Neural cell (in vitro differentiated cells): ENCODE results near the gene POLR2B. TPM values are rescaled to one million over a fixed set of nuclear protein-coding genes. Genes with fewer than 3 reads are reported as not detected.
A peak's percentile ranks its signal among the peaks of the same experiment; 100 is the strongest.

Experiments used
- H2AFZ ChIP-seq: fragments of 200-600, 300-800 bp; sonication (generic), shearing (Covaris generic); 2 replicates; pipeline ENCODE4 v1.6.0; 2014; ENCODE audit warnings: low read depth, mild to moderate bottlenecking, antibody characterized with exemption, low read length, moderate library complexity
- H3F3A ChIP-seq: fragments of 200-600 bp; shearing (Covaris generic); 2 replicates; pipeline ENCODE4 v1.6.1; 2016; ENCODE audit warnings: mild to moderate bottlenecking, moderate library complexity, mixed read lengths, antibody characterized with exemption, low read length; ENCODE audit not compliant: insufficient read depth, poor library complexity, severe bottlenecking
- H3K27ac ChIP-seq: fragments of 200-600, 300-800 bp; sonication (generic), shearing (Covaris generic); 2 replicates; pipeline ENCODE4 v1.5.1; 2014; ENCODE audit warnings: mild to moderate bottlenecking, low read length, moderate library complexity
- H3K27me3 ChIP-seq: fragments of 300-800, 200-600 bp; sonication (generic), shearing (Covaris generic); 2 replicates; pipeline ENCODE4 v1.6.0; 2014; ENCODE audit warnings: mild to moderate bottlenecking, low read depth, low read length, moderate library complexity; ENCODE audit not compliant: insufficient read depth
- H3K36me3 ChIP-seq: fragments of 300-800, 200-600 bp; sonication (generic), shearing (Covaris generic); 2 replicates; pipeline ENCODE4 v1.5.1; 2014; ENCODE audit warnings: mild to moderate bottlenecking, antibody characterized with exemption, low read length, moderate library complexity; ENCODE audit not compliant: insufficient read depth
- H3K4me2 ChIP-seq: fragments of 300-800, 200-600 bp; sonication (generic), shearing (Covaris generic); 2 replicates; pipeline ENCODE4 v1.6.0; 2014; ENCODE audit warnings: mild to moderate bottlenecking, low read length
- H3K4me3 ChIP-seq: fragments of 300-800, 200-600 bp; sonication (generic), shearing (Covaris generic); 2 replicates; pipeline ENCODE4 v1.5.1; 2014; ENCODE audit warnings: mild to moderate bottlenecking, low read length, moderate library complexity
- H3K79me2 ChIP-seq: fragments of 200-600 bp; shearing (Covaris generic); replicated peaks from 2 replicates; pipeline ENCODE4 v1.6.0; 2014; ENCODE audit warnings: mild to moderate bottlenecking, low read length, moderate library complexity; ENCODE audit not compliant: insufficient read depth
- H3K9ac ChIP-seq: fragments of 300-800, 200-600 bp; sonication (generic), shearing (Covaris generic); 2 replicates; pipeline ENCODE4 v1.6.1; 2016; ENCODE audit warnings: mild to moderate bottlenecking, low read length, mixed read lengths
- H3K9me2 ChIP-seq: fragments of 200-600 bp; shearing (Covaris generic); 2 replicates; pipeline ENCODE4 v1.6.1; 2016; ENCODE audit warnings: mild to moderate bottlenecking, low read length, mixed read lengths; ENCODE audit not compliant: insufficient read depth
- H3K9me3 ChIP-seq: fragments of 200-600, 300-800 bp; sonication (generic), shearing (Covaris generic); 2 replicates; pipeline ENCODE4 v1.6.1; 2016; ENCODE audit warnings: mild to moderate bottlenecking, mixed run types, low read length, moderate library complexity, mixed read lengths
- H4K20me1 ChIP-seq: fragments of 200-600 bp; shearing (Covaris generic); 2 replicates; pipeline ENCODE4 v1.6.1; 2016; ENCODE audit warnings: mild to moderate bottlenecking, mixed run types; ENCODE audit not compliant: insufficient read depth
- CTCF ChIP-seq: fragments of 450-650 bp; IDR thresholded peaks from 2 replicates; pipeline ENCODE4 v1.5.1; 2014; ENCODE audit warnings: antibody characterized with exemption, mild to moderate bottlenecking, moderate library complexity; ENCODE audit not compliant: poor library complexity, severe bottlenecking
- EP300 ChIP-seq: fragments of 450-650 bp; conservative IDR thresholded peaks from 2 replicates; pipeline ENCODE4 v1.6.1; 2014; ENCODE audit warnings: antibody characterized with exemption, mild to moderate bottlenecking, moderate library complexity; ENCODE audit not compliant: poor library complexity, severe bottlenecking
- EZH2 ChIP-seq: fragments of 200-600, 300-800 bp; shearing (Covaris generic), sonication (generic); IDR thresholded peaks from 2 replicates; pipeline ENCODE4 v1.6.1; 2014; ENCODE audit warnings: antibody characterized with exemption, low read length, borderline replicate concordance, mild to moderate bottlenecking; ENCODE audit not compliant: insufficient read depth, poor library complexity, severe bottlenecking
- MXI1 ChIP-seq: fragments of 450-650 bp; conservative IDR thresholded peaks from 2 replicates; pipeline ENCODE4 v1.6.1; 2014; ENCODE audit warnings: antibody characterized with exemption, mild to moderate bottlenecking; ENCODE audit not compliant: poor library complexity, severe bottlenecking
- POLR2AphosphoS5 ChIP-seq: IDR thresholded peaks from 2 replicates; pipeline ENCODE4 v1.6.1; 2012
- RAD21 ChIP-seq: fragments of 450-650 bp; conservative IDR thresholded peaks from 2 replicates; pipeline ENCODE4 v1.6.1; 2014; ENCODE audit warnings: antibody characterized with exemption, mild to moderate bottlenecking, moderate library complexity
- SMC3 ChIP-seq: fragments of 450-650 bp; conservative IDR thresholded peaks from 2 replicates; pipeline ENCODE4 v1.6.1; 2014; ENCODE audit warnings: antibody characterized with exemption, mild to moderate bottlenecking, moderate library complexity; ENCODE audit not compliant: poor library complexity
- TAF1 ChIP-seq: IDR thresholded peaks from 2 replicates; pipeline ENCODE4 v1.6.1; 2012; ENCODE audit warnings: low read depth
- polyA plus RNA-seq: library from polyadenylated mRNA; depleted of rRNA; stranded (reverse); fragments of >200 nt; gene quantifications from 2 replicates; pipeline ENCODE4 v1.2.3, GENCODE V29; 2014
- TF ChIP-seq, protein P1 (sequence below): IDR thresholded peaks from 2 replicates; pipeline ENCODE4 v1.6.1; 2012; ENCODE audit warnings: borderline replicate concordance

Gene POLR2B
- polyA plus RNA-seq, 1 donor from 2014 or later = 300 TPM

GRCh38 chr4:57037982-57038604 lies 59.4 kb downstream of the POLR2B start:
- H3K9me2 ChIP-seq = no peaks in the 10 kb centered on the region
- H4K20me1 ChIP-seq = no peaks in the 10 kb centered on the region
- no peak overlapping the region for H2AFZ ChIP-seq
- H3K79me2 ChIP-seq = no peaks in the 10 kb centered on the region
- H3F3A ChIP-seq = no peaks in the 10 kb centered on the region
- H3K9ac ChIP-seq = no peak overlapping the region
- TF ChIP-seq CTCF (peak; percentile 66), RAD21 (peak; percentile 74), EP300 (no peak), MXI1 (no peak), SMC3 (peak; percentile 40), EZH2 (no peak), POLR2AphosphoS5 (no peak), TAF1 (no peak)
- TF ChIP-seq, protein P1, sequence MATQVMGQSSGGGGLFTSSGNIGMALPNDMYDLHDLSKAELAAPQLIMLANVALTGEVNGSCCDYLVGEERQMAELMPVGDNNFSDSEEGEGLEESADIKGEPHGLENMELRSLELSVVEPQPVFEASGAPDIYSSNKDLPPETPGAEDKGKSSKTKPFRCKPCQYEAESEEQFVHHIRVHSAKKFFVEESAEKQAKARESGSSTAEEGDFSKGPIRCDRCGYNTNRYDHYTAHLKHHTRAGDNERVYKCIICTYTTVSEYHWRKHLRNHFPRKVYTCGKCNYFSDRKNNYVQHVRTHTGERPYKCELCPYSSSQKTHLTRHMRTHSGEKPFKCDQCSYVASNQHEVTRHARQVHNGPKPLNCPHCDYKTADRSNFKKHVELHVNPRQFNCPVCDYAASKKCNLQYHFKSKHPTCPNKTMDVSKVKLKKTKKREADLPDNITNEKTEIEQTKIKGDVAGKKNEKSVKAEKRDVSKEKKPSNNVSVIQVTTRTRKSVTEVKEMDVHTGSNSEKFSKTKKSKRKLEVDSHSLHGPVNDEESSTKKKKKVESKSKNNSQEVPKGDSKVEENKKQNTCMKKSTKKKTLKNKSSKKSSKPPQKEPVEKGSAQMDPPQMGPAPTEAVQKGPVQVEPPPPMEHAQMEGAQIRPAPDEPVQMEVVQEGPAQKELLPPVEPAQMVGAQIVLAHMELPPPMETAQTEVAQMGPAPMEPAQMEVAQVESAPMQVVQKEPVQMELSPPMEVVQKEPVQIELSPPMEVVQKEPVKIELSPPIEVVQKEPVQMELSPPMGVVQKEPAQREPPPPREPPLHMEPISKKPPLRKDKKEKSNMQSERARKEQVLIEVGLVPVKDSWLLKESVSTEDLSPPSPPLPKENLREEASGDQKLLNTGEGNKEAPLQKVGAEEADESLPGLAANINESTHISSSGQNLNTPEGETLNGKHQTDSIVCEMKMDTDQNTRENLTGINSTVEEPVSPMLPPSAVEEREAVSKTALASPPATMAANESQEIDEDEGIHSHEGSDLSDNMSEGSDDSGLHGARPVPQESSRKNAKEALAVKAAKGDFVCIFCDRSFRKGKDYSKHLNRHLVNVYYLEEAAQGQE = no peak
- H3K36me3 ChIP-seq = no peaks in the 10 kb centered on the region
- H3K9me3 ChIP-seq = no peaks in the 10 kb centered on the region
- H3K4me2 ChIP-seq = no peak overlapping the region
- H3K27ac ChIP-seq = no peak overlapping the region
- H3K4me3 ChIP-seq = no peak overlapping the region
- no peaks in the 10 kb centered on the region for H3K27me3 ChIP-seq

DNA sequence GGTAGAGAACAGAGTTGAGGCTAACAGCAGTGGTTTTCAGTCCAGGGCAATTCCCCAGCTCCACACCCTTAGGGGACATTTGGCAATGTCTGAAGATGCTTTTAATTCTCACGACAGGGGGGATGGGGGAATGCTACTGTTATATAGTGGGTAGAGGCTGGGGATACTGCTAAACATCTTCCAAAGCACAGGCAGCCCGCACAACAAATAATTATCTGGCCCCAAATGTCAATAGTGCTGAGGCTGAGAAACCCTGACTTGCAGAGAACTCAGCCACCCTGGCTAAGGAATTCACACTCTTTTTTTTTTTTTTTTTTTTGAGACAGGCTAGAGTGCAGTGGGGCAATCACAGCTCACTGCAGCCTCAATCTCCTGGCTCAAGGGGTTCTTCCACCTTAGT lies 60.6 kb downstream of the POLR2B start:
- H3K4me3 ChIP-seq = no peak overlapping the region
- no peak overlapping the region for H3K27ac ChIP-seq

More for the DNA sequence above, 60.6 kb downstream of the POLR2B start:
- H2AFZ ChIP-seq = no peak overlapping the region
- no peaks in the 10 kb centered on the region for H3K9me3 ChIP-seq
- no peak overlapping the region for H3K4me2 ChIP-seq
- H4K20me1 ChIP-seq = no peaks in the 10 kb centered on the region
- H3F3A ChIP-seq = no peaks in the 10 kb centered on the region
- TF ChIP-seq, protein P1 = no peak
- TF ChIP-seq TAF1 (no peak), RAD21 (no peak)
- no peaks in the 10 kb centered on the region for H3K27me3 ChIP-seq
- no peaks in the 10 kb centered on the region for H3K79me2 ChIP-seq
- no peaks in the 10 kb centered on the region for H3K9me2 ChIP-seq
- no peaks in the 10 kb centered on the region for H3K36me3 ChIP-seq
- H3K9ac ChIP-seq = no peak overlapping the region
